DMS53 treated with DMSO at 0.1 percent for 48 hours (cell line): ENCODE data around the gene TBCEL.

Experiments
- DNase-seq: peaks from one replicate; lab custom pipeline; 2025; ENCODE audit not compliant: unreplicated experiment; lab: John Stamatoyannopoulos, UW

Gene TBCEL

GRCh38 chr11:121059605-121060004 is 35.7 kb downstream of the TBCEL start:
- no peak for DNase-seq

DNA sequence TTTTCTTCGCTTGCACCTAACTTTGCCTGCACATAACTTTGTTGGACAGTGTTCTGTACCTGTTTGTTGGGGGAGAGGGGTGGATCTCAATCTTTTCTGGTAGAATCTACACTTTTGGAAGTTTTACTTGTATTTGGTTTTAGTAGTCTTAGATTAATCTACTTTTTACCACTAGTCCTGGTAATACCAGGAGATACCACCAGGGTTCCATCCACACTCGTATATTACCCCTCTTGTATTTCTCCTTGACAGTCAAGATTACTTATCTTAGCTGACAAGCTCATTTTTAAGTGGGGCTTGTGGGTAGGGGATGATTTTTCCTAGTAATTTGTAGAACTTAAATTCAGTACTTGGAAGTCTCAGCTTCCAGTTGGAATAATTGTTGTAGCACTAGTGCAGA is 39.8 kb downstream of the TBCEL start:
- DNase-seq, result no peak

DNA sequence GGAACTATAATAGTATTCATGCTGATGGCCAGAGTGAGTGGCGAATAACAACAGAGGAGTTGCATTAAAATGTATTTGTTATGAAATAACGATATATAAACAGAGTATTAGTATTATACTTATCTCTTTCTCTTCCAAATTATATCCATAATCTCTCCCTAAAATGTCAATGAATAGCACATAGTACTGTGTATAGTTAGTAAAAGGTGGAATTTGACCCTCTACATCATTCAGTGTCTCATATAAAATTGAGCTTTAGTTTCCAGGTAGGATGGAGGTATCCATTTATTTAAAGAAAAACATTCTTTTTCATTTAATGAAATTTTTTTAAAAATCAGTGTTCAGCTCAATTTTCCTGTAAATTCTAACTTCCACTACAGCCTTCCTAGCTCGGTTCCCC is 42.7 kb downstream of the TBCEL start:
- no peak for DNase-seq

GRCh38 chr11:121067026-121067425 is 43.1 kb downstream of the TBCEL start:
- peak; percentile 72 for DNase-seq

DNA sequence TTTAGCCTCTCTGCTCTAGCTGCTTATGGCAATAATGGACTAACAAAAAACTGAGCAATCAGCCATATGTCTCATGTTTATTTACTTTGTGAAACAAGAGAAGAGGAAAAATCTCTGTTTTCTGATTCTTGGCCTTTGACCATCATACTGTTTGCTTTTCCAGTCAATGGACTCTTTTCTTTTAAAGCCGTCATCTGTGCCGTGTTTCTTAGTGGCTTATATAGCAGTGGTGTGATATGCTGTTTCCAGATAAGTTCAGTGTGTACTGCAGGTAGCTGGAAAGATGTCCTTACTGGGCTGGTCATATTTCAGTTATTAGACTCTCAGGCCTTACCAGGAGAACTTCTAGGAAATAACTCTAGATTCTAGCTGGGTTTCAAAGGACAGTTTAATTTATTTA is 43.6 kb downstream of the TBCEL start:
- DNase-seq, result peak; percentile 95

DNA sequence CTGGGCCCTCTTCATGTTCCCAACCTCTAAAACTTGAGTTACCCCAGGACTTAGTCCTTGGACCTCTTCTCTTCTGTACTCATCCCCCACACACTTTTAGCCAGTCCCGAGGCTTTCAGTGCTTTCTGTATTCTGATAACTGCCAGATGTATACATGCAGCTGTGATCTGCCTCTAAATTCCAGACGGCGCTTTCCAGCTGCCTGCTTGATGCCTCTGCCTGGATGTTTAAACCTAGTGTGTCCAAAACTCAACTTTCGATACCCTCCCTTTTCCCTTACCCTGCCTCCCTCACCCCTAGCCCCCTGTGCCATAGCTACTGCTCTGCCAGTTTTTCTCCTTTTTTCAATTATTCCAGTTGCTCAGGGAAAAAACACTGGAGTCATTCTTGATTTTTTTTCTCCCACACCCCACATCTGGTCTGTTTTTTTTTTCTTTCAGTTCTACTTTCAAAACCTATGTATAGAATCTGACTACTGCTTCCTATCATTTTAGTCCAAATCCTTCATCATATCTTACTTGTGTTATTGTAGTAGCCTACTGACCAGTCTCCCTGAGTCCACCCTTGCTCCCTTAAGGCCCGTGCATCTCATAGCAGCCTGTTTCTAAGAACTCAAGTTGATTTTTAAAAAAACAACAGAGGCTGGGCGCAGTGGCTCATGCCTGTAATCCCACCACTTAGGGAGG is 44.2 kb downstream of the TBCEL start:
- DNase-seq, result no peak

- DNase-seq, result no peak
These were observed 44.9 kb downstream of the TBCEL start for GRCh38 chr11:121068787-121069186.

GRCh38 chr11:121070951-121071845 is 47.3 kb downstream of the TBCEL start:
- DNase-seq, result no peak

- DNase-seq, result no peak
These were observed 48.0 kb downstream of the TBCEL start for GRCh38 chr11:121071846-121072450.

DNA sequence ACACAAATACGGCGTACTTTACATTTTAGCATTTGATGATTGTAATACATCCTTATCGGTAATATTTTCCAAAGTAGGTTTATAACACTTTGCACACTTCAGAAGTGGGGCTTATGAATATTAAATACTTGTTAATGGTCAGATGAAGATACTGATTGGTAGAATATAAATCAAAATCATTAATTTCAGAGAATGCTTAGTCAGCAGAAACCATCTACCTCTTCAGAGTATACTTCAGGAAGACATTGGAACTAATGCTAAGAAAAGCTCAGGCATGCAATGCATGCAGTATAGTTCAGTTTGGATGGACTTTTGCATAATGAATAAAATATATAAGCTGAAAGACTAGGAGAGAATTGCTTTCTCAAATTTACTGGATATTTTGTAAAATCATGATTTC is 57.4 kb downstream of the TBCEL start:
- DNase-seq, result no peak

- no peak for DNase-seq
These were observed 58.3 kb downstream of the TBCEL start for GRCh38 chr11:121082219-121082618.

DNA sequence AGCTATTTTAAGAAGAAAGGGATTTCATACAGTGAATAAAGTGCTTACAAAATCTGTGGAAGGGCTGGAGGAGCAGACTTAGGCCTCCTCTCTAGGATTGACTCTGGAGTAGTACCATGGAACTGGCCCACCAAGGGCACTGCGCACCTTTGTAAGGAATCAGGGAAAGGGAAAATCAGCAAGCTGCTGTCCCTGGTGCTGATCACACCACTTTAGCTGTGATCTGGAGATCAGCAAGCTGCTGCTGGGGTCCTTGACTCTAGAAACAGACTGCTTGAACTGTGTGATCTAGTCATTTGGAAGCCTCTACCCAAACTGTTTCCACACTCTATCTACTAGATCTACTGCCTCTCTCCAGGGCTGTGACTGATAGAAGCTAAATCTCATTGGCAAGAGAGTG is 58.8 kb downstream of the TBCEL start:
- DNase-seq, result no peak

- DNase-seq, result no peak
These were observed 63.0 kb downstream of the TBCEL start for GRCh38 chr11:121086866-121087265.

- DNase-seq, result no peak
These were observed 65.7 kb downstream of the TBCEL start for GRCh38 chr11:121089566-121089965.

- DNase-seq, result no peak
These were observed 66.3 kb downstream of the TBCEL start for GRCh38 chr11:121090145-121090721.

- no peak for DNase-seq
These were observed 67.7 kb downstream of the TBCEL start for GRCh38 chr11:121091492-121092152.

DNA sequence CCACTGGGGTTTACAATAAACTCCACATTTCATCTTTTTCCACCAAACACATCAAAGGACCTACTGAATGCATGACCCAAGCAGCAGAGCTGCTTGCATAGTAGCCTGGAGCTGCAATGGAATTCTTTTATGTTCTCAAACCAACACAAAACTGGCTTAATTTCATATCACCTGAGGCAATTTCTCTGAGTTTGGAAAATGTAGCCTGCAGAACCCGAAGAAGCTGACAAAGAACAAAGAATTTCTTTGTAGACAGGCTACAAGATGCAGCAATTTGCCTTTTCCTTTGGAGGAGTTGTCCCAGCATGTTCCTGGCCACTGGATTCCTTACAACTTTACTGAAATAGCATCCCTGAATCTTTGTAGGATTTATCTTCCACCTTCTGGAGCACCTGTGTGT is 71.7 kb downstream of the TBCEL start:
- DNase-seq, result no peak

- no peak for DNase-seq
These were observed 75.5 kb downstream of the TBCEL start for GRCh38 chr11:121099364-121099763.

GRCh38 chr11:121099885-121100284 is 76.0 kb downstream of the TBCEL start:
- DNase-seq, result peak; percentile 77

GRCh38 chr11:121100943-121101342 is 77.0 kb downstream of the TBCEL start, which contains the start of gene TECTA:
Gene TECTA, plus strand, starts transcription at chr11:121101243. Its CDS starts 1,423 bp downstream, at chr11:121102666.
- no peak for DNase-seq

GRCh38 chr11:121104312-121104762 is 80.4 kb downstream of the TBCEL start:
- DNase-seq, result no peak
